ENCODE data around the gene PCGF3.
"Not testable (repeated sequence)": the region's sequence is repeated elsewhere in the genome, so short reads cannot be mapped to it uniquely, and the experiment has no call there.

The PCGF3 gene

DNA sequence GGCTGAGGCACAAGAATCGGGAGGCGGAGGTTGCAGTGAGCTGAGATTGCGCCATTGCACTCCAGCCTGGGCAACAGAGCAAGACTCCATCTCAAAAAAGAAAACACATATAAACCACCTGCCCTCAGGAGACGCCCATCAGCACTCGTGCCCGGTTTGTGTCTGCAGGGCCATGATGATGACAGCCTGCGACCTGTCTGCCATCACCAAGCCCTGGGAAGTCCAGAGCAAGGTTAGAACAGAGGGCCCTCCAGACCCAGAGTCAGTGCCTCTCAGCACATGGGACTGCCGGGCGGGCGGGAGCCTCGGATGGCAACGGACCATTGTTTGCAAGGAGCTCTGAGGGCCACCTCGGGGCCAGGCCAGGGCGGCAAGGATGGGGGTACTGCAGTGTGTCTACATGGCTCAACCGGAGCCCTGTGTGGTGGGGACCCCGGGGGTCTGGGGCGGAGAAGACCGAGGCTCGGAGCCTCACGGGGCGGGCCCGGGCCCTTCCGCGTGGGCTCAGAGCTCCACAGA lies 40.9 kb upstream of the PCGF3 start:
- TF ChIP-seq, protein P1, sequence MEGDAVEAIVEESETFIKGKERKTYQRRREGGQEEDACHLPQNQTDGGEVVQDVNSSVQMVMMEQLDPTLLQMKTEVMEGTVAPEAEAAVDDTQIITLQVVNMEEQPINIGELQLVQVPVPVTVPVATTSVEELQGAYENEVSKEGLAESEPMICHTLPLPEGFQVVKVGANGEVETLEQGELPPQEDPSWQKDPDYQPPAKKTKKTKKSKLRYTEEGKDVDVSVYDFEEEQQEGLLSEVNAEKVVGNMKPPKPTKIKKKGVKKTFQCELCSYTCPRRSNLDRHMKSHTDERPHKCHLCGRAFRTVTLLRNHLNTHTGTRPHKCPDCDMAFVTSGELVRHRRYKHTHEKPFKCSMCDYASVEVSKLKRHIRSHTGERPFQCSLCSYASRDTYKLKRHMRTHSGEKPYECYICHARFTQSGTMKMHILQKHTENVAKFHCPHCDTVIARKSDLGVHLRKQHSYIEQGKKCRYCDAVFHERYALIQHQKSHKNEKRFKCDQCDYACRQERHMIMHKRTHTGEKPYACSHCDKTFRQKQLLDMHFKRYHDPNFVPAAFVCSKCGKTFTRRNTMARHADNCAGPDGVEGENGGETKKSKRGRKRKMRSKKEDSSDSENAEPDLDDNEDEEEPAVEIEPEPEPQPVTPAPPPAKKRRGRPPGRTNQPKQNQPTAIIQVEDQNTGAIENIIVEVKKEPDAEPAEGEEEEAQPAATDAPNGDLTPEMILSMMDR (IDR thresholded peaks at IDR 0.05; ENCODE audit: control insufficient read depth, insufficient read depth, low read depth, low read length, missing control alignments), result no peak
- DNase-seq (ENCODE audit: low read depth), result no peak
- H3K4me3 ChIP-seq (ENCODE audit: control insufficient read depth, low read depth, low read length), result no peak overlapping the region

GRCh38 chr4:665381-665750 lies 40.3 kb upstream of the PCGF3 start:
- TF ChIP-seq, protein P1 (IDR thresholded peaks at IDR 0.05; ENCODE audit: control insufficient read depth, insufficient read depth, low read depth, low read length, missing control alignments), result no peak
- DNase-seq (ENCODE audit: low read depth), result no peak
- no peak overlapping the region for H3K4me3 ChIP-seq (ENCODE audit: control insufficient read depth, low read depth, low read length)

DNA sequence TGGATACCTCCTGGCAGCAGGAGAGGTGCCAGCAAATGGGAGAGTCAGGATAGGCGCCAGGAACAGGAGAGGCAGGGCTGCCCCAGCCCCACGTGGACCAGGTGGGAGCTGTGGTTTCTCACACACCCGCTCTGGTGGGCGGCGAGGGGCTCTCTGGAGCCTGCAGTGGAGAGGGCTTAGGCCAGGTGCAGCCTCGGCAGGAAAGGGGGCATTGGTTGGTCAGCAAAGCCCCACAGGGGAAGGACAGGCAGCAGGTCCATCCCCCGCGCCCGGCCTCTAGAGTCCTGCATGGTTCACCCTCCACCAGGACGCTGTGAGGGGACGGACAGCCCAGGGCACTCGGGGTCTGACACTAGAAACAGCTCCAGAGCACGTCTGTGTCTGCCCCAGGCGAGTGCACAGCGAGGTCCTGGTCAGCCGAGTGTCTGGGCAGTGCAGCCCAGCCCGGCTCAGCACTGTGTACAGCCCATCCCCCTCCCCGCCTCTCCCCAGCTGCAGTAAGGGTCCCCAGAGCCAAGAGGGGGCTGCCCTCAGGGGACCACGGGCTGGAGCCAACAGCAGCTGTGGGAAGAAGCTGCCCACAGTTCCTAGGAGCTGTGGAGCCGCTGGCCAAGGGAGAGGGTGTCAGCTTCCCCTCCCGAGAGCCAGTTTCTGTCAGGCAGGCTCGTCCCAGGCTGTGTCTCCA lies 39.7 kb upstream of the PCGF3 start:
- TF ChIP-seq, protein P1 (IDR thresholded peaks at IDR 0.05; ENCODE audit: control insufficient read depth, insufficient read depth, low read depth, low read length, missing control alignments), result no peak
- DNase-seq (ENCODE audit: low read depth), result no peak

GRCh38 chr4:666436-666810 lies 39.2 kb upstream of the PCGF3 start:
- TF ChIP-seq, protein P1 (IDR thresholded peaks at IDR 0.05; ENCODE audit: control insufficient read depth, insufficient read depth, low read depth, low read length, missing control alignments), result no peak
- DNase-seq (ENCODE audit: low read depth), result no peak
- no peak overlapping the region for H3K4me3 ChIP-seq (ENCODE audit: control insufficient read depth, low read depth, low read length)

More for the DNA sequence above, 39.7 kb upstream of the PCGF3 start:
- H3K4me3 ChIP-seq (ENCODE audit: control insufficient read depth, low read depth, low read length), result no peak overlapping the region

DNA sequence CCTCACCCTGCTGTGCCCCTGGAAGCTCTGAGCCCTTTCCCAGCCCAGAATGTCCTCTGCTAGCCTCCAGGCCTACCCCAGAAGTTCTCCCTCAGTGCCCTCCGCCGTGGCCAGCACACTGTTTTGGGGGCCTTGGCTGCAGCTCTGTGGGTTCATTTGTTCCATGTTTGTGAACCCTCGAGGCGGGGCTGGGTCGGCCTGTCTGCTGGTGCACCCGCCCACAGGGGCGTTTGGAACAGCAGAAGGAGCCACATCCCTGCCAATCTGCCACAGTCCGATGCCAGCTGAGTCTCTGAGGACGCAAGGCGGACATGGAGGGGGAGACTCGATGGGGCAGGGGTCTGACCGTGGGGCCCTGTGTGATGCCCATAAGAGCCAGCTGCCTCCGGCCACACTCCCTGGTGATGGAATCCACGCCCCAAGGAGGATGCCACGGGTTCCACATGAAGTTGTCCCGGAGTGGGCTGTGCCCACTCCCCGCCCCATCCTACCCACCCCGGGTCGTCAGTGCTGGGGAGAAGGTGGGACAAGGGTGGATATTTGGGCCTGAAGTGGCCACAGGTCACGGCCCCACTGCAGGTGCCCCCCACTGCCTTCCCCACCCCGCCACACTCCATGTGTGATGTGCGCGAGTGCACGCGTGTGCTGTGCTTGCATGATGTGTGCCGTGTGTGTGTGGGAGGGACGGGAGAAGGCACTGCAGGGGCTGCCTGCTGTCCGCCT lies 38.6 kb upstream of the PCGF3 start:
- no peak for DNase-seq (ENCODE audit: low read depth)
- TF ChIP-seq, protein P1 (IDR thresholded peaks at IDR 0.05; ENCODE audit: control insufficient read depth, insufficient read depth, low read depth, low read length, missing control alignments), result no peak
- no peak overlapping the region for H3K4me3 ChIP-seq (ENCODE audit: control insufficient read depth, low read depth, low read length)

DNA sequence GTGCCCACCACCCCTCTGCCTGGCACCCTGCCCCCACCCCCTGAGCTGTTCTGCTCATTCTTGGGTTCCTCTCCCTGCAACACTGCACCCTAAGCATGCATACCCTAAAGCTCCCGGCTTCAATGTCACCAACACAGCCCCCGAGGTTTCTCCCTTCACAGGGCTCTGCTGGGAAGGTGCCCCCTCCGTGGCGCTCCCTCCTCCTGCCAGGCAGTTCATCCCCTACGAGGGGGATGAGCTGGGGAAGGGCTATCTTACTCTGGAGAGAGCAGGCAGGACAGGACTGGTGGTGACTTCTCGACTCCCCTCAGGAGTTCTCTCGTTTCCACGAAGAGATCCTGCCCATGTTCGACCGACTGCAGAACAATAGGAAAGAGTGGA lies 38.1 kb upstream of the PCGF3 start:
- DNase-seq (ENCODE audit: low read depth), result no peak
- TF ChIP-seq, protein P1 (IDR thresholded peaks at IDR 0.05; ENCODE audit: control insufficient read depth, insufficient read depth, low read depth, low read length, missing control alignments), result no peak
- H3K4me3 ChIP-seq (ENCODE audit: control insufficient read depth, low read depth, low read length), result no peak overlapping the region

DNA sequence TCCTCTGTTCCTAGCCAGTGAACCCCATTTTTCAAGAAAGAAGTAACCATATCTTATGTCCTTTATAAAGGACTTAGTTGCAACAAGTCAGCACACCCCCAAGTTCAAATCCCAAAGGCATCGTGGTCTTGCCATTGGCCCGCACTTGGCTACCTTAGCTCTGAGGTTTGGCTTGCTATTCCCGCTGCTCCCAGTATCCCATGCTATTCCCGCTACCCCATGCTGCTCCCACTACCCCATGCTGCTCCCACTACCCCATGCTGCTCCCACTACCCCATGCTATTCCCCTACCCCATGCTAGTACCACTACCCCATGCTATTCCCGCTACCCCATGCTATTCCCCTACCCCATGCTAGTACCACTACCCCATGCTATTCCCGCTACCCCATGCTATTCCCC lies 37.4 kb upstream of the PCGF3 start:
- H3K4me3 ChIP-seq (ENCODE audit: control insufficient read depth, low read depth, low read length); DNase-seq (ENCODE audit: low read depth): not testable (repeated sequence)

DNA sequence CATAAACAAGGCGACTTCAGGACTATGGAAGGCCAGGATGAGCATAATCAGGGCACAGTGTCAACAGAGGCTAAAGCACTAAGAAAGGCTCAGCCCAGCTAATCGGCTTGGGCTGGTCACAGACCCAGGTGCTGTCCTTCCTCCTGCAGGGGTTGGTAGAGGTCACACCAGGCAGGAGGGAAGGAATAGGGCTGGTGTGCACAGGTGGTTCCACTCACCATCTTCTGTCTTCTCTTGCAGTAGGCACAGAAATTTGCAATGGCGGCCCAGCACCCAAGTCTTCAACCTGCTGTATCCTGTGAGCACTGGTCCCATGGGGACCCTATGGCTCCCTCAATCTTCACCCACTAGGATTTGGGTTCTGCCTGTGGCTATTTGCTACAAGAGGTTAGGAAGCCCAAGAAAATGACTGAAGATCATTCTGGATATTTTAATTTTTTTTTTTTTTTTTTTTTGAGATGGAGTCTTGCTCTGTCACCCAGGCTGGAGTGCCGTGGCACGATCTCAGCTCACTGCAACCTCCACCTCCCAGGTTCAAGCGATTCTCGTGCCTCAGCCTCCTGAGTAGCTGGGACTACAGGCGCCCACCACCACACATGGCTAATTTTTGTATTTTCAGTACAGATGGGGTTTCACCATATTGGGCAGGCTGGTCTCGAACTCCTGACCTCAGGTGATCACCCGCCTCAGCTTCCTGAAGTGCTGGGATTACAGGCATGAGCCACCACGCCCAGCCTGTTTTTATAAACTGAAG lies 35.6 kb upstream of the PCGF3 start:
- not testable (repeated sequence) for H3K4me3 ChIP-seq (ENCODE audit: control insufficient read depth, low read depth, low read length); DNase-seq (ENCODE audit: low read depth)

Measured in AG09309 (cell line).